ENCODE measurements around the gene DNAJC28. TPM values are rescaled to one million over a fixed set of nuclear protein-coding genes. Genes with fewer than 3 reads are reported as not detected.

The DNAJC28 gene, protein sequence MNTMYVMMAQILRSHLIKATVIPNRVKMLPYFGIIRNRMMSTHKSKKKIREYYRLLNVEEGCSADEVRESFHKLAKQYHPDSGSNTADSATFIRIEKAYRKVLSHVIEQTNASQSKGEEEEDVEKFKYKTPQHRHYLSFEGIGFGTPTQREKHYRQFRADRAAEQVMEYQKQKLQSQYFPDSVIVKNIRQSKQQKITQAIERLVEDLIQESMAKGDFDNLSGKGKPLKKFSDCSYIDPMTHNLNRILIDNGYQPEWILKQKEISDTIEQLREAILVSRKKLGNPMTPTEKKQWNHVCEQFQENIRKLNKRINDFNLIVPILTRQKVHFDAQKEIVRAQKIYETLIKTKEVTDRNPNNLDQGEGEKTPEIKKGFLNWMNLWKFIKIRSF
- 1 to 10 TPM; 2.3 to 4.4 TPM for total RNA-seq

DNA sequence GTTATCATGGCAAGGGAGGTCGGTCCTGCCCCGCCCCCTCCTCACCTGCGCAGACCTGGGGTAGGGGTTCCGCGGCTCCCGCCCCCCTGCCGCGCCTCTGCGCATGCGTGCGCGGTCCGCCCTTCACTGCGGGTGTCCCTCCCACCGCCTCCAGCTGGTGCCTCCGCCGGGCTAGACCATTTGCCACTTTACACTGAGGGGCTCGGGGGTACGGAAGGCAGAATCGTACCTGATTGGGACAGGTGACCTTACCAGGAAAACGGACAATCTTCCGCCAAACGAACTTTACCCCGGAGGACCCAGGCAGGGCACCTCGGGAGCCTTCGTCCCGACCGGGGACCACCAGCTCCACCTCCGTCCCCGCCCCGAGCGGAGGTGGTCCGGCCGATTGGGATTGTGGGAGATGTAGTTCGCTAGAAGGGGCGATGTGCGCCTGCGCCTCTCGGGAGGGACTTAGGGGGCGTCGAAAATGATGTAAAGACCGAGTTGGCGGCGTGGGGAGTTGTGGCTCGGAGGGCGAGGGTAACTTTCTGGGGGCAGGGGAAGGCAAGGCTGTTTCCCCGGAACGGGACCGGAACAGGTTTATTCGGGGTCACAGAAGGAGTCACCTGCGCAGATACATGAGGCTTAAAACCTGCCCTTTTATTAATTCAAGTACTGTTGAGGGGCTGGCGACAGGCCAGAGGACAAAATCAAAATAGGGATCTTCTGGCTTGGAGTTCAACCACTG lies at the start of gene DNAJC28:
Gene DNAJC28, minus strand, starts transcription at position 344 of the 730 bp plus-strand sequence. CDS start 2,323 bp downstream, outside the sequence.
- Histone ChIP-seq H3K27me3 (replicated peaks; ENCODE audit: insufficient read depth) (no peaks in the 10 kb centered on the region), H3K9me3 (no peaks in the 10 kb centered on the region), H3K36me3 (no peaks in the 10 kb centered on the region), H3K27ac (peak within 1 kb of the TSS; percentile 79 to 82), H3K4me1 (replicated peaks) (no peaks in the 10 kb centered on the region), H3K4me3 (peak within 1 kb of the TSS; percentile 59 to 67)
- TF ChIP-seq, protein P1, sequence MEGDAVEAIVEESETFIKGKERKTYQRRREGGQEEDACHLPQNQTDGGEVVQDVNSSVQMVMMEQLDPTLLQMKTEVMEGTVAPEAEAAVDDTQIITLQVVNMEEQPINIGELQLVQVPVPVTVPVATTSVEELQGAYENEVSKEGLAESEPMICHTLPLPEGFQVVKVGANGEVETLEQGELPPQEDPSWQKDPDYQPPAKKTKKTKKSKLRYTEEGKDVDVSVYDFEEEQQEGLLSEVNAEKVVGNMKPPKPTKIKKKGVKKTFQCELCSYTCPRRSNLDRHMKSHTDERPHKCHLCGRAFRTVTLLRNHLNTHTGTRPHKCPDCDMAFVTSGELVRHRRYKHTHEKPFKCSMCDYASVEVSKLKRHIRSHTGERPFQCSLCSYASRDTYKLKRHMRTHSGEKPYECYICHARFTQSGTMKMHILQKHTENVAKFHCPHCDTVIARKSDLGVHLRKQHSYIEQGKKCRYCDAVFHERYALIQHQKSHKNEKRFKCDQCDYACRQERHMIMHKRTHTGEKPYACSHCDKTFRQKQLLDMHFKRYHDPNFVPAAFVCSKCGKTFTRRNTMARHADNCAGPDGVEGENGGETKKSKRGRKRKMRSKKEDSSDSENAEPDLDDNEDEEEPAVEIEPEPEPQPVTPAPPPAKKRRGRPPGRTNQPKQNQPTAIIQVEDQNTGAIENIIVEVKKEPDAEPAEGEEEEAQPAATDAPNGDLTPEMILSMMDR (IDR thresholded peaks at IDR 0.05) = peak in 1 of 4 experiments; percentile 21
- TF ChIP-seq POLR2A (IDR thresholded peaks at IDR 0.05) (peak; percentile 22), POLR2AphosphoS5 (IDR thresholded peaks at IDR 0.05) (peak; percentile 92)
- intact Hi-C loops (cut with DNase I) = no loop called here
- 1% methylated on average over 51 of the region's 52 CpGs for WGBS
- peak; percentile 89 for DNase-seq (ENCODE audit: low spot score)

DNA sequence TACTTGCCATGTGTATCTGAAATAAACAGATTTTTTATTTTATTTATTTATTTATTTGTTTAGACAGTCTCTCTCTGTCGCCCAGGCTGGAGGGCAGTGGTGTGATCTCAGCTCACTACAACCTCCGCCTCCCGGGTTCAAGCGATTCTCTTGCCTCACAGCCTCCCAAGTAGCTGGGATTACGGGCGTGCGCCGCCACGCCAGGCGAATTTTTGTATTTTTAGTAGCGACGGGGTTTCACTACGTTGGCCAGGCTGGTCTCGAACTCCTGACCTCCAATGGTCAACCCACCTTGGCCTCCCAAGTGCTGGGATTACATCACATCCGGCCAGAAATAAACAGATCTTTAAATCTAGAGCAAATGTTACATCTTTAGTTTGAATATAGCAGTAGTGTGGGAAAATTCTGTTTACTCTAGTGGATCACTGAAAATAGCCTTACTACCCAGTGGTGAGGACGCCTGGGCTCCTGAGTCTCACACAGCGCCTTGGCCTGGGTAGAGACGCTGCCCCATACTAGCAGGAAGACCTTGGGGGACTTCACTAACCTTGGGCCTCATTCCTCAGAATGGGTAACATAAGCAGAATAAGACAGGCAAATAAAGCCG lies 49.7 kb upstream of the DNAJC28 start:
- Histone ChIP-seq H3K36me3 (no peaks in the 10 kb centered on the region), H3K4me1 (replicated peaks) (peaks cover 3% of the 10 kb centered on the region), H3K27ac (peak overlapping the region; percentile 99), H3K4me3 (peak overlapping the region; percentile 63 to 65), H3K9me3 (no peaks in the 10 kb centered on the region), H3K27me3 (replicated peaks; ENCODE audit: insufficient read depth) (no peaks in the 10 kb centered on the region)
- WGBS = 58% methylated on average over 19 of the region's 19 CpGs
- no peak for TF ChIP-seq POLR2A (IDR thresholded peaks at IDR 0.05)
- TF ChIP-seq, protein P1 (IDR thresholded peaks at IDR 0.05) = no peak
- no peak for TF ChIP-seq POLR2AphosphoS5 (IDR thresholded peaks at IDR 0.05)
- intact Hi-C loops (cut with DNase I) = no loop called here
- DNase-seq (ENCODE audit: low spot score) = no peak

DNA sequence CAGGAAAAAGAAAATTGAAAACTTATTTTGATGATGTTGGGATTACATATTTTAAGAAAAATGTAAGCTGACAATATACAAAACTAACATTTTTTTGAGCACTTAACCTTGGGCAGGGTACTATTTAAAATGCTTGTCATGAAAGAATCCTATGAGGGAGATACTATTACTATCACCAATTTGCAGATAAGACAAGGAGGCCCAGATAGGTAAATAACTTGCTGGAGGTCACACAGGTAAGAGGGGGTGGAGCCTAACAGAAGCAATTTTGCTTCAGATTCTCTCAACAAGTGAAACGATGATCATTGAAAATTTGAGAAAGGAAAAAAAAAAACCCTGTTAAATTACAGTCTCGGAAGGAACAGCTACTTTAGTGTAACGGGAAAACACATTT lies 49.2 kb upstream of the DNAJC28 start:
- Histone ChIP-seq H3K36me3 (no peaks in the 10 kb centered on the region), H3K27me3 (replicated peaks; ENCODE audit: insufficient read depth) (no peaks in the 10 kb centered on the region), H3K4me3 (no peak overlapping the region), H3K27ac (no peak overlapping the region), H3K9me3 (no peaks in the 10 kb centered on the region), H3K4me1 (replicated peaks) (no peaks in the 10 kb centered on the region)
- no peak for DNase-seq (ENCODE audit: low spot score)
- WGBS = 72% methylated on average over 3 of the region's 3 CpGs
- intact Hi-C loops (cut with DNase I) = no loop called here
- TF ChIP-seq POLR2A (IDR thresholded peaks at IDR 0.05) = no peak
- TF ChIP-seq POLR2AphosphoS5 (IDR thresholded peaks at IDR 0.05) = no peak
- TF ChIP-seq, protein P1 (IDR thresholded peaks at IDR 0.05) = no peak

DNA sequence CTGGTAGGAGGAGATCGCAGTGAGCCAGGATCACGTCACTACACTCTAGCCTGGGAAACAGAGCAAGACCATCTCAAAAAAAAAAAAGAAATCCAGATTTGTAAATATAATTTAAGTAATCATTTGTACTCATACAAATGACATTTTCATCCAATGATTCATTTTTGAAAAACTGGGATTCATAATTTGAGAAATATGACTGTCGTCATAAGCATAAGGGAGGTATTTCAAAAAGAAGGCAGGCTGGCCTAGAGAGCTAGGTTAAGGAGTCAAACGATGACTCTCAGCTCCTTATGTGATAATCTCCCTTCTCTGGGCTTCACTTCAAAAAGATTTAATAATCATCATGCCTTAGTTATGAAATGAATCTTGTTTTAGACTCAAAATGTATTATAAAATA lies 48.1 kb upstream of the DNAJC28 start:
- intact Hi-C loops (cut with DNase I) = no loop called here

More for the DNA sequence above, 48.1 kb upstream of the DNAJC28 start:
- H3K4me3 ChIP-seq = no peak overlapping the region
- H3K4me1 ChIP-seq (replicated peaks) = no peaks in the 10 kb centered on the region
- 81% methylated on average over 4 of the region's 4 CpGs for WGBS
- no peak overlapping the region for H3K27ac ChIP-seq
- H3K9me3 ChIP-seq = no peaks in the 10 kb centered on the region
- no peak for DNase-seq (ENCODE audit: low spot score)
- no peaks in the 10 kb centered on the region for H3K36me3 ChIP-seq
- no peak for TF ChIP-seq POLR2A (IDR thresholded peaks at IDR 0.05)
- no peak for TF ChIP-seq POLR2AphosphoS5 (IDR thresholded peaks at IDR 0.05)
- TF ChIP-seq, protein P1 (IDR thresholded peaks at IDR 0.05) = no peak
- H3K27me3 ChIP-seq (replicated peaks; ENCODE audit: insufficient read depth) = no peaks in the 10 kb centered on the region

Data from prostate gland (tissue), 2 donors.